ENCODE results near the gene SNX18. TPM values are rescaled to one million over a fixed set of nuclear protein-coding genes. Genes with fewer than 3 reads are reported as not detected.
"Not testable (repeated sequence)": the region's sequence is repeated elsewhere in the genome, so short reads cannot be mapped to it uniquely, and the experiment has no call there.

Gene SNX18
- total RNA-seq, 1 donor from 2014 or later = 13.4 TPM

- no peak for DNase-seq (ENCODE audit: low spot score)
- no peaks in the 10 kb centered on the region for H3K9me3 Mint-ChIP-seq
- no peaks in the 10 kb centered on the region for H3K27me3 Mint-ChIP-seq (ENCODE audit: low read depth)
- peaks cover 33% of the 10 kb centered on the region for H3K36me3 Mint-ChIP-seq (ENCODE audit: low read depth)
- no peak overlapping the region for H3K4me3 Mint-ChIP-seq (ENCODE audit: low read depth)
- no peak overlapping the region for H3K27ac Mint-ChIP-seq
- H3K4me1 Mint-ChIP-seq (ENCODE audit: low read depth) = peaks cover 18% of the 10 kb centered on the region
- intact Hi-C loops (cut with micrococcal nuclease) = no loop called here
These were observed 17.7 kb downstream of the SNX18 start for GRCh38 chr5:54535149-54535844.

GRCh38 chr5:54536375-54536774, 18.8 kb downstream of the SNX18 start:
- H3K27me3 Mint-ChIP-seq (ENCODE audit: low read depth); DNase-seq (ENCODE audit: low spot score); intact Hi-C loops (cut with micrococcal nuclease); H3K9me3 Mint-ChIP-seq; H3K4me3 Mint-ChIP-seq (ENCODE audit: low read depth); H3K27ac Mint-ChIP-seq: not testable (repeated sequence)
- Mint-ChIP-seq H3K4me1 (ENCODE audit: low read depth) (peaks cover 15% of the 10 kb centered on the region), H3K36me3 (ENCODE audit: low read depth) (peaks cover 29% of the 10 kb centered on the region)

- H3K4me3 Mint-ChIP-seq (ENCODE audit: low read depth); H3K27me3 Mint-ChIP-seq (ENCODE audit: low read depth); H3K9me3 Mint-ChIP-seq; DNase-seq (ENCODE audit: low spot score); intact Hi-C loops (cut with micrococcal nuclease); H3K27ac Mint-ChIP-seq: not testable (repeated sequence)
- H3K36me3 Mint-ChIP-seq (ENCODE audit: low read depth) = peaks cover 26% of the 10 kb centered on the region
- peaks cover 14% of the 10 kb centered on the region for H3K4me1 Mint-ChIP-seq (ENCODE audit: low read depth)
These were observed 19.3 kb downstream of the SNX18 start for GRCh38 chr5:54536861-54537260.

GRCh38 chr5:54537725-54538124, 20.2 kb downstream of the SNX18 start:
- peaks cover 14% of the 10 kb centered on the region for H3K4me1 Mint-ChIP-seq (ENCODE audit: low read depth)
- H3K9me3 Mint-ChIP-seq = no peaks in the 10 kb centered on the region
- intact Hi-C loops (cut with micrococcal nuclease) = no loop called here

GRCh38 chr5:54538156-54538555, 20.6 kb downstream of the SNX18 start:
- no peaks in the 10 kb centered on the region for H3K27me3 Mint-ChIP-seq (ENCODE audit: low read depth)
- no peak overlapping the region for H3K4me3 Mint-ChIP-seq (ENCODE audit: low read depth)
- DNase-seq (ENCODE audit: low spot score) = no peak
- no peak overlapping the region for H3K27ac Mint-ChIP-seq
- H3K9me3 Mint-ChIP-seq = no peaks in the 10 kb centered on the region
- peaks cover 14% of the 10 kb centered on the region for H3K4me1 Mint-ChIP-seq (ENCODE audit: low read depth)
- intact Hi-C loops (cut with micrococcal nuclease) = no loop called here
- H3K36me3 Mint-ChIP-seq (ENCODE audit: low read depth) = peaks cover 30% of the 10 kb centered on the region

More at GRCh38 chr5:54537725-54538124, 20.2 kb downstream of the SNX18 start:
- Mint-ChIP-seq H3K27ac (no peak overlapping the region), H3K27me3 (ENCODE audit: low read depth) (no peaks in the 10 kb centered on the region), H3K4me3 (ENCODE audit: low read depth) (no peak overlapping the region), H3K36me3 (ENCODE audit: low read depth) (peaks cover 26% of the 10 kb centered on the region)
- no peak for DNase-seq (ENCODE audit: low spot score)

- H3K4me1 Mint-ChIP-seq (ENCODE audit: low read depth) = peaks cover 11% of the 10 kb centered on the region
- H3K4me3 Mint-ChIP-seq (ENCODE audit: low read depth) = no peak overlapping the region
- H3K36me3 Mint-ChIP-seq (ENCODE audit: low read depth) = peaks cover 30% of the 10 kb centered on the region
- H3K27ac Mint-ChIP-seq = no peak overlapping the region
- no peaks in the 10 kb centered on the region for H3K27me3 Mint-ChIP-seq (ENCODE audit: low read depth)
- no peaks in the 10 kb centered on the region for H3K9me3 Mint-ChIP-seq
- intact Hi-C loops (cut with micrococcal nuclease) = no loop called here
- DNase-seq (ENCODE audit: low spot score) = no peak
These were observed 21.4 kb downstream of the SNX18 start for GRCh38 chr5:54539001-54539400.

- intact Hi-C loops (cut with micrococcal nuclease) = no loop called here
- Mint-ChIP-seq H3K4me3 (ENCODE audit: low read depth) (no peak overlapping the region), H3K9me3 (no peaks in the 10 kb centered on the region), H3K27ac (no peak overlapping the region), H3K36me3 (ENCODE audit: low read depth) (peaks cover 27% of the 10 kb centered on the region), H3K4me1 (ENCODE audit: low read depth) (peaks cover 11% of the 10 kb centered on the region), H3K27me3 (ENCODE audit: low read depth) (no peaks in the 10 kb centered on the region)
- DNase-seq (ENCODE audit: low spot score) = no peak
These were observed 22.7 kb downstream of the SNX18 start for GRCh38 chr5:54540286-54540685.

GRCh38 chr5:54541823-54542783, 24.5 kb downstream of the SNX18 start:
- peaks cover 7% of the 10 kb centered on the region for H3K4me1 Mint-ChIP-seq (ENCODE audit: low read depth)
- H3K4me3 Mint-ChIP-seq (ENCODE audit: low read depth) = no peak overlapping the region
- peaks cover 21% of the 10 kb centered on the region for H3K36me3 Mint-ChIP-seq (ENCODE audit: low read depth)
- no peak for DNase-seq (ENCODE audit: low spot score)
- no peak overlapping the region for H3K27ac Mint-ChIP-seq
- intact Hi-C loops (cut with micrococcal nuclease) = no loop called here
- H3K9me3 Mint-ChIP-seq = no peaks in the 10 kb centered on the region
- H3K27me3 Mint-ChIP-seq (ENCODE audit: low read depth) = no peaks in the 10 kb centered on the region

- no peaks in the 10 kb centered on the region for H3K9me3 Mint-ChIP-seq
- no peaks in the 10 kb centered on the region for H3K27me3 Mint-ChIP-seq (ENCODE audit: low read depth)
- peaks cover 18% of the 10 kb centered on the region for H3K36me3 Mint-ChIP-seq (ENCODE audit: low read depth)
- intact Hi-C loops (cut with micrococcal nuclease) = no loop called here
- DNase-seq (ENCODE audit: low spot score) = no peak
- H3K27ac Mint-ChIP-seq = no peak overlapping the region
- peaks cover 3% of the 10 kb centered on the region for H3K4me1 Mint-ChIP-seq (ENCODE audit: low read depth)
- no peak overlapping the region for H3K4me3 Mint-ChIP-seq (ENCODE audit: low read depth)
These were observed 26.5 kb downstream of the SNX18 start for GRCh38 chr5:54544044-54544443.

GRCh38 chr5:54545796-54546195, 28.2 kb downstream of the SNX18 start:
- Mint-ChIP-seq H3K36me3 (ENCODE audit: low read depth) (peaks cover 25% of the 10 kb centered on the region), H3K9me3 (no peaks in the 10 kb centered on the region), H3K27ac (no peak overlapping the region), H3K4me1 (ENCODE audit: low read depth) (peaks cover 3% of the 10 kb centered on the region), H3K27me3 (ENCODE audit: low read depth) (no peaks in the 10 kb centered on the region), H3K4me3 (ENCODE audit: low read depth) (no peak overlapping the region)
- no peak for DNase-seq (ENCODE audit: low spot score)
- intact Hi-C loops (cut with micrococcal nuclease) = no loop called here

GRCh38 chr5:54547711-54548250, 30.2 kb downstream of the SNX18 start:
- H3K4me3 Mint-ChIP-seq (ENCODE audit: low read depth) = no peak overlapping the region
- no peak overlapping the region for H3K27ac Mint-ChIP-seq
- no peaks in the 10 kb centered on the region for H3K9me3 Mint-ChIP-seq
- no peak for DNase-seq (ENCODE audit: low spot score)
- H3K4me1 Mint-ChIP-seq (ENCODE audit: low read depth) = no peaks in the 10 kb centered on the region
- intact Hi-C loops (cut with micrococcal nuclease) = no loop called here
- H3K36me3 Mint-ChIP-seq (ENCODE audit: low read depth) = peaks cover 25% of the 10 kb centered on the region
- H3K27me3 Mint-ChIP-seq (ENCODE audit: low read depth) = no peaks in the 10 kb centered on the region

GRCh38 chr5:54548565-54548964, 31.0 kb downstream of the SNX18 start:
- intact Hi-C loops (cut with micrococcal nuclease) = no loop called here
- DNase-seq (ENCODE audit: low spot score) = no peak
- H3K27ac Mint-ChIP-seq = no peak overlapping the region
- no peaks in the 10 kb centered on the region for H3K9me3 Mint-ChIP-seq
- H3K36me3 Mint-ChIP-seq (ENCODE audit: low read depth) = peaks cover 21% of the 10 kb centered on the region
- no peaks in the 10 kb centered on the region for H3K4me1 Mint-ChIP-seq (ENCODE audit: low read depth)
- no peaks in the 10 kb centered on the region for H3K27me3 Mint-ChIP-seq (ENCODE audit: low read depth)
- H3K4me3 Mint-ChIP-seq (ENCODE audit: low read depth) = no peak overlapping the region

GRCh38 chr5:54551292-54551691, 33.7 kb downstream of the SNX18 start:
- H3K36me3 Mint-ChIP-seq (ENCODE audit: low read depth) = peaks cover 15% of the 10 kb centered on the region
- no peak overlapping the region for H3K27ac Mint-ChIP-seq
- H3K27me3 Mint-ChIP-seq (ENCODE audit: low read depth) = peaks cover 2% of the 10 kb centered on the region
- no peak for DNase-seq (ENCODE audit: low spot score)
- H3K4me1 Mint-ChIP-seq (ENCODE audit: low read depth) = no peaks in the 10 kb centered on the region
- no peak overlapping the region for H3K4me3 Mint-ChIP-seq (ENCODE audit: low read depth)
- intact Hi-C loops (cut with micrococcal nuclease) = no loop called here
- H3K9me3 Mint-ChIP-seq = no peaks in the 10 kb centered on the region
